Chondrocyte (in vitro differentiated cells): Measurements from ENCODE around the gene ANAPC2. TPM values are rescaled to one million over a fixed set of nuclear protein-coding genes. Genes with fewer than 3 reads are reported as not detected.

Source experiments
- DNase-seq: peaks from one replicate; pipeline ENCODE4 v3.0.0; 2021; ENCODE audit warnings: mixed read lengths, low spot score
- H3K27ac Mint-ChIP-seq: one replicate; pipeline ENCODE4 v1.8.0; 2021; ENCODE audit warnings: mild to moderate bottlenecking, moderate library complexity, mixed read lengths; ENCODE audit not compliant: unreplicated experiment
- H3K27me3 Mint-ChIP-seq: 2 replicates; pipeline ENCODE4 v1.8.0; 2021; ENCODE audit warnings: low read depth, mixed read lengths
- H3K36me3 Mint-ChIP-seq: 2 replicates; pipeline ENCODE4 v1.8.0; 2021; ENCODE audit warnings: low read depth, mixed read lengths
- H3K4me1 Mint-ChIP-seq: 2 replicates; pipeline ENCODE4 v1.8.0; 2021; ENCODE audit warnings: low read depth, mild to moderate bottlenecking, mixed read lengths
- H3K4me3 Mint-ChIP-seq: one replicate; pipeline ENCODE4 v1.8.0; 2021; ENCODE audit warnings: mild to moderate bottlenecking, moderate library complexity, mixed read lengths; ENCODE audit not compliant: unreplicated experiment
- H3K9me3 Mint-ChIP-seq: 2 replicates; pipeline ENCODE4 v1.8.0; 2021; ENCODE audit warnings: low read depth, mixed read lengths
- CTCF ChIP-seq: fragments of 200-600 bp; sonication (generic); IDR thresholded peaks from 2 replicates; pipeline ENCODE4 v1.5.0; 2021; ENCODE audit warnings: antibody characterized with exemption, mild to moderate bottlenecking, moderate library complexity
- total RNA-seq: library from RNA; stranded (reverse); gene quantifications from 3 replicates; pipeline ENCODE4 v1.2.1, GENCODE V29; 2021

The ANAPC2 gene
- total RNA-seq, 1 donor from 2014 or later, result 41.0 TPM

GRCh38 chr9:137158625-137159024 is 29.7 kb downstream of the ANAPC2 start:
- H3K36me3 Mint-ChIP-seq, result no peaks in the 10 kb centered on the region
- no peaks in the 10 kb centered on the region for H3K9me3 Mint-ChIP-seq
- H3K27me3 Mint-ChIP-seq, result peaks cover 32% of the 10 kb centered on the region
- no peak overlapping the region for H3K4me3 Mint-ChIP-seq
- TF ChIP-seq CTCF, result no peak
- H3K27ac Mint-ChIP-seq, result no peak overlapping the region
- H3K4me1 Mint-ChIP-seq, result peaks cover 5% of the 10 kb centered on the region
- DNase-seq, result no peak

GRCh38 chr9:137157618-137158415 is 30.5 kb downstream of the ANAPC2 start:
- Mint-ChIP-seq H3K9me3 (no peaks in the 10 kb centered on the region), H3K4me1 (no peaks in the 10 kb centered on the region), H3K4me3 (no peak overlapping the region), H3K27me3 (peaks cover 27% of the 10 kb centered on the region), H3K27ac (no peak overlapping the region), H3K36me3 (no peaks in the 10 kb centered on the region)
- DNase-seq, result no peak
- TF ChIP-seq CTCF, result no peak

- Mint-ChIP-seq H3K36me3 (no peaks in the 10 kb centered on the region), H3K4me1 (no peaks in the 10 kb centered on the region), H3K4me3 (no peak overlapping the region), H3K27ac (no peak overlapping the region), H3K9me3 (no peaks in the 10 kb centered on the region), H3K27me3 (peaks cover 24% of the 10 kb centered on the region)
- no peak for DNase-seq
- no peak for TF ChIP-seq CTCF
Observed at GRCh38 chr9:137156567-137157375, 31.6 kb downstream of the ANAPC2 start.

- no peak for TF ChIP-seq CTCF
- Mint-ChIP-seq H3K4me1 (no peaks in the 10 kb centered on the region), H3K4me3 (no peak overlapping the region), H3K27me3 (peaks cover 2% of the 10 kb centered on the region), H3K27ac (no peak overlapping the region), H3K9me3 (no peaks in the 10 kb centered on the region), H3K36me3 (no peaks in the 10 kb centered on the region)
- DNase-seq, result no peak
Observed at GRCh38 chr9:137152844-137153405, 35.4 kb downstream of the ANAPC2 start.
